ENCODE results near the gene BMP10.

Gene BMP10

DNA sequence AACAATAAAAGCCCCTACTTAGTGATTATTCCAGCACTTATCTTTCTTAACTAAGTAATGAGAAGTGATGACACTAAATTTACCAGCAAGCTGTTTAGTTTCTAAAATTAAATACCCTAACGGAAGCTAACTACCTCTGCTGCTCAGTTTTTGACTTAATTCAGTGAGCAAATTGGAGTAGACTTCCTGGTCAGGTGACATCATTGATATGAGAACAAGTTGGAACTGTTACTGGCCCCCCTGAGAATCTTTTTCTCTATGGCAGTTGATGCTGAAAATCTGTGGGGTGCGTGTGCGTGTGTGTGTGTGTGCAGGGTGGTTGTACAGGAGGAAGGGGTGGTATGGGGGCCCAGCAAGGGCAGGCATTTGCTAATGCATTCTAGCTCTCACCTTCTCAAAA lies 35.5 kb upstream of the BMP10 start:
- no peaks in the 10 kb centered on the region for H3K36me3 ChIP-seq (replicated peaks in 1 of 2; ENCODE audit: control insufficient read depth in 2 of 2, insufficient read depth in 2 of 2, low read length in 2 of 2)
- H3K27me3 ChIP-seq (ENCODE audit: control insufficient read depth in 3 of 3, insufficient read depth in 3 of 3, low read depth in 1 of 3, low read length in 3 of 3) = no peaks in the 10 kb centered on the region
- H3K79me1 ChIP-seq (ENCODE audit: low read depth, low read length) = no peaks in the 10 kb centered on the region
- no peak overlapping the region for H3K4ac ChIP-seq (ENCODE audit: low read length)
- no peaks in the 10 kb centered on the region for H3K9me3 ChIP-seq (replicated peaks in 1 of 2; ENCODE audit: control insufficient read depth in 2 of 2, insufficient read depth in 1 of 2, low read depth in 1 of 2, low read length in 2 of 2)
- no peak for DNase-seq (ENCODE audit: low spot score)
- H3K4me1 ChIP-seq (ENCODE audit: control insufficient read depth in 2 of 2, insufficient read depth in 1 of 2, low read depth in 1 of 2, low read length in 2 of 2) = peaks cover 0 to 4% of the 10 kb centered on the region in 2 donors
- no peak overlapping the region for H3K14ac ChIP-seq (ENCODE audit: low read length)
- WGBS, 2 donors (ENCODE audit: extremely low coverage in 2 of 2, insufficient read length in 2 of 2, insufficient replicate concordance in 1 of 2) = no CpG with 5 or more reads among the region's 3 CpGs
- no peak overlapping the region for H3K9ac ChIP-seq (ENCODE audit: low read depth, low read length, poor library complexity)
- no peak overlapping the region for H2BK15ac ChIP-seq (ENCODE audit: low read length)
- H3K4me3 ChIP-seq (ENCODE audit: low read length in 2 of 2) = no peak overlapping the region
- no peak overlapping the region for H2BK5ac ChIP-seq (ENCODE audit: low read length)
- H2AK5ac ChIP-seq (ENCODE audit: low read depth, low read length) = no peak overlapping the region
- no peak overlapping the region for H3K4me2 ChIP-seq (ENCODE audit: insufficient read depth, low read length, poor library complexity, severe bottlenecking)
- H4K8ac ChIP-seq (ENCODE audit: low read depth, low read length) = no peak overlapping the region
- no peak overlapping the region for H2AFZ ChIP-seq (ENCODE audit: low read length)
- H3K23ac ChIP-seq (ENCODE audit: low read depth, low read length, poor library complexity) = no peak overlapping the region
- H3K18ac ChIP-seq (ENCODE audit: low read length) = no peak overlapping the region
- H3K27ac ChIP-seq (replicated peaks; ENCODE audit: low read length) = no peak overlapping the region
- H2BK12ac ChIP-seq (ENCODE audit: low read length) = no peak overlapping the region
- no peak overlapping the region for H4K91ac ChIP-seq (ENCODE audit: low read depth, low read length, poor library complexity)
- H2BK120ac ChIP-seq (ENCODE audit: low read depth, low read length) = no peak overlapping the region

DNA sequence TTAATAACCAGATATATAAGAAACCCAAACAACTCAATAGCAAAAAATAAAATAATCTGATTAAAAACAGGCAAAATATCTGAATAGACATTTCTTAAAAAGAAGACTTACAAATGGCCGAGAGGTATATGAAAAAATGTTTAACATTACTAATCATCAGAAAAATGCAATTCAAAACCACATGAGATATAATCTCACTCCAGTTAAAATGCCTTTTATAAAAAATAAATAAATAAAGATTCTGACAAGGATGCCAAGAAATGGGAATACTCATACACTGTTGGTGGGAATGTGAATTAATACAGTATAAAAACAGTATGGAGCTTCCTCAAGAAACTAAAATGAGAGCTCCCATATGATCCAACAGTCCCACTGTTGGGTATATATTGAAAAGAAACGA lies 33.9 kb upstream of the BMP10 start:
- Histone ChIP-seq H2AFZ (ENCODE audit: low read length) (no peak overlapping the region), H3K36me3 (replicated peaks in 1 of 2; ENCODE audit: control insufficient read depth in 2 of 2, insufficient read depth in 2 of 2, low read length in 2 of 2) (no peaks in the 10 kb centered on the region), H4K91ac (ENCODE audit: low read depth, low read length, poor library complexity) (no peak overlapping the region), H3K4me3 (ENCODE audit: low read length in 2 of 2) (no peak overlapping the region), H3K18ac (ENCODE audit: low read length) (no peak overlapping the region), H2BK120ac (ENCODE audit: low read depth, low read length) (no peak overlapping the region), H3K27me3 (ENCODE audit: control insufficient read depth in 3 of 3, insufficient read depth in 3 of 3, low read depth in 1 of 3, low read length in 3 of 3) (no peaks in the 10 kb centered on the region), H2BK12ac (ENCODE audit: low read length) (no peak overlapping the region), H3K79me1 (ENCODE audit: low read depth, low read length) (no peaks in the 10 kb centered on the region), H3K23ac (ENCODE audit: low read depth, low read length, poor library complexity) (no peak overlapping the region), H2AK5ac (ENCODE audit: low read depth, low read length) (no peak overlapping the region), H3K27ac (replicated peaks; ENCODE audit: low read length) (no peak overlapping the region), H3K14ac (ENCODE audit: low read length) (no peak overlapping the region), H3K4ac (ENCODE audit: low read length) (no peak overlapping the region), H4K8ac (ENCODE audit: low read depth, low read length) (no peak overlapping the region), H3K4me1 (ENCODE audit: control insufficient read depth in 2 of 2, insufficient read depth in 1 of 2, low read depth in 1 of 2, low read length in 2 of 2) (peaks cover 0 to 4% of the 10 kb centered on the region in 2 donors), H3K4me2 (ENCODE audit: insufficient read depth, low read length, poor library complexity, severe bottlenecking) (no peak overlapping the region), H2BK5ac (ENCODE audit: low read length) (no peak overlapping the region), H3K9me3 (replicated peaks in 1 of 2; ENCODE audit: control insufficient read depth in 2 of 2, insufficient read depth in 1 of 2, low read depth in 1 of 2, low read length in 2 of 2) (peaks cover 0 to 6% of the 10 kb centered on the region in 2 donors), H3K9ac (ENCODE audit: low read depth, low read length, poor library complexity) (no peak overlapping the region), H2BK15ac (ENCODE audit: low read length) (no peak overlapping the region)
- WGBS, 2 donors (ENCODE audit: extremely low coverage in 2 of 2, insufficient read length in 2 of 2, insufficient replicate concordance in 1 of 2) = no CpG with 5 or more reads among the region's 2 CpGs
- no peak for DNase-seq (ENCODE audit: low spot score)

DNA sequence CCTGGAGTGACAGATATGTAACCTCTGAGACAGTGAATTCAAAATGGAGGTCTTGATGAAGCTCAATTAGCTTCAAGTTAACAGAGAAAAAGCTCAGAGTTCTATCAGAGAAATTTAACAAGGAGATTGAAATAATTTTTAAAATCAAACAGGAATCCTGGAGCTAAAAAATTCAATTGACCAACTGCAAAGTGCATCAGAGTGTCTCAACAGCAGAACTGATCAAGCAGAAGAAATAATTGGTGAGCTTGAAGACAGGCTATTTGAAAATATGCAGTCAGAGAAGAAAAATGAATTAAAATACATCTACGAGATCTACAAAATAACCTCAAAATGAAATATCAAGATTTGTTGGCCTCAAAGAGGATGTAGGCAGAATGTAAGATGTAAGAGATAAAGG lies 30.4 kb upstream of the BMP10 start:
- Histone ChIP-seq H4K91ac (ENCODE audit: low read depth, low read length, poor library complexity) (no peak overlapping the region), H3K18ac (ENCODE audit: low read length) (no peak overlapping the region), H2BK5ac (ENCODE audit: low read length) (no peak overlapping the region), H3K4me3 (ENCODE audit: low read length in 2 of 2) (no peak overlapping the region), H2AK5ac (ENCODE audit: low read depth, low read length) (no peak overlapping the region), H3K27me3 (ENCODE audit: control insufficient read depth in 3 of 3, insufficient read depth in 3 of 3, low read depth in 1 of 3, low read length in 3 of 3) (no peaks in the 10 kb centered on the region), H3K4me1 (ENCODE audit: control insufficient read depth in 2 of 2, insufficient read depth in 1 of 2, low read depth in 1 of 2, low read length in 2 of 2) (no peaks in the 10 kb centered on the region), H2BK12ac (ENCODE audit: low read length) (no peak overlapping the region), H4K8ac (ENCODE audit: low read depth, low read length) (no peak overlapping the region), H3K4ac (ENCODE audit: low read length) (no peak overlapping the region), H3K27ac (replicated peaks; ENCODE audit: low read length) (no peak overlapping the region), H3K9ac (ENCODE audit: low read depth, low read length, poor library complexity) (no peak overlapping the region), H3K23ac (ENCODE audit: low read depth, low read length, poor library complexity) (no peak overlapping the region), H2AFZ (ENCODE audit: low read length) (no peak overlapping the region), H3K36me3 (replicated peaks in 1 of 2; ENCODE audit: control insufficient read depth in 2 of 2, insufficient read depth in 2 of 2, low read length in 2 of 2) (no peaks in the 10 kb centered on the region), H2BK15ac (ENCODE audit: low read length) (no peak overlapping the region), H3K4me2 (ENCODE audit: insufficient read depth, low read length, poor library complexity, severe bottlenecking) (no peak overlapping the region), H3K14ac (ENCODE audit: low read length) (no peak overlapping the region), H3K9me3 (replicated peaks in 1 of 2; ENCODE audit: control insufficient read depth in 2 of 2, insufficient read depth in 1 of 2, low read depth in 1 of 2, low read length in 2 of 2) (peaks cover 0 to 6% of the 10 kb centered on the region in 2 donors), H2BK120ac (ENCODE audit: low read depth, low read length) (no peak overlapping the region), H3K79me1 (ENCODE audit: low read depth, low read length) (no peaks in the 10 kb centered on the region)
- DNase-seq (ENCODE audit: low spot score) = no peak
- WGBS, 2 donors (ENCODE audit: extremely low coverage in 2 of 2, insufficient read length in 2 of 2, insufficient replicate concordance in 1 of 2) = no CpG with 5 or more reads among the region's 1 CpG

DNA sequence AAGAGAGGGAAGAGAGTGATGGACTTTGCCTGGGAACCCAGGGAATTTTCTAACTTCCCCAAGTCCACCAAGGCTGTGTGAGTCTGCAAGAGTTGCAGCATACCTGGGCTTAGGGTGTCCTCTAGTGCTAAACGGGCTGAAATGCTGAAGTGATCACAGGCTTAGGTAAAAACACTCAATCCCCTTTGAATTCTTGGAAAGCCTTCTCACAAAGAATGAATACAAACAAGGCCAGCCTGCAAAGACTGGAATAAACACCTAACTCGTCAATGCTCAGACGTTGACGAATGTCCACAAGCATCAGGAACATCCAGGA lies 30.0 kb upstream of the BMP10 start:
- H3K23ac ChIP-seq (ENCODE audit: low read depth, low read length, poor library complexity) = no peak overlapping the region
- no peak overlapping the region for H3K14ac ChIP-seq (ENCODE audit: low read length)
- no peak overlapping the region for H2BK5ac ChIP-seq (ENCODE audit: low read length)
- no peak overlapping the region for H3K9ac ChIP-seq (ENCODE audit: low read depth, low read length, poor library complexity)
- no peaks in the 10 kb centered on the region for H3K79me1 ChIP-seq (ENCODE audit: low read depth, low read length)
- no peak overlapping the region for H3K4me3 ChIP-seq (ENCODE audit: low read length in 2 of 2)
- H3K4me2 ChIP-seq (ENCODE audit: insufficient read depth, low read length, poor library complexity, severe bottlenecking) = no peak overlapping the region
- no peak overlapping the region for H3K27ac ChIP-seq (replicated peaks; ENCODE audit: low read length)
- DNase-seq (ENCODE audit: low spot score) = no peak
- no peak overlapping the region for H2AFZ ChIP-seq (ENCODE audit: low read length)
- no peak overlapping the region for H4K91ac ChIP-seq (ENCODE audit: low read depth, low read length, poor library complexity)
- no peaks in the 10 kb centered on the region for H3K36me3 ChIP-seq (replicated peaks in 1 of 2; ENCODE audit: control insufficient read depth in 2 of 2, insufficient read depth in 2 of 2, low read length in 2 of 2)
- H4K8ac ChIP-seq (ENCODE audit: low read depth, low read length) = no peak overlapping the region
- no peaks in the 10 kb centered on the region for H3K4me1 ChIP-seq (ENCODE audit: control insufficient read depth in 2 of 2, insufficient read depth in 1 of 2, low read depth in 1 of 2, low read length in 2 of 2)
- H2BK15ac ChIP-seq (ENCODE audit: low read length) = no peak overlapping the region
- H3K27me3 ChIP-seq (ENCODE audit: control insufficient read depth in 3 of 3, insufficient read depth in 3 of 3, low read depth in 1 of 3, low read length in 3 of 3) = no peaks in the 10 kb centered on the region
- H3K9me3 ChIP-seq (replicated peaks in 1 of 2; ENCODE audit: control insufficient read depth in 2 of 2, insufficient read depth in 1 of 2, low read depth in 1 of 2, low read length in 2 of 2) = peaks cover 0 to 6% of the 10 kb centered on the region in 2 donors
- no peak overlapping the region for H3K18ac ChIP-seq (ENCODE audit: low read length)
- WGBS, 2 donors (ENCODE audit: extremely low coverage in 2 of 2, insufficient read length in 2 of 2, insufficient replicate concordance in 1 of 2) = no CpG with 5 or more reads among the region's 4 CpGs
- H2BK12ac ChIP-seq (ENCODE audit: low read length) = no peak overlapping the region
- H3K4ac ChIP-seq (ENCODE audit: low read length) = no peak overlapping the region
- no peak overlapping the region for H2AK5ac ChIP-seq (ENCODE audit: low read depth, low read length)
- H2BK120ac ChIP-seq (ENCODE audit: low read depth, low read length) = no peak overlapping the region
